Prostate gland (tissue), 2 donors: ENCODE results near the gene NEURL1B.

Experiments used
- CTCF ChIP-seq, 4 experiments: fragments of 200-600 bp in 2 of 4; fragments of 450-650 bp in 2 of 4; sonication (generic) in 2 of 4; IDR thresholded peaks; 1 replicate in 3 of 4; 2 replicates in 1 of 4; pipeline ENCODE4 v1.5.1; 2016 to 2019; ENCODE audit warnings: antibody characterized with exemption in 4 of 4, mild to moderate bottlenecking in 2 of 4, moderate library complexity in 2 of 4
- POLR2A ChIP-seq: fragments of 450-650 bp; IDR thresholded peaks from one replicate; pipeline ENCODE4 v1.6.1; 2016; ENCODE audit warnings: antibody characterized with exemption, mild to moderate bottlenecking
- POLR2AphosphoS5 ChIP-seq: sonication (generic); formaldehyde crosslinking; IDR thresholded peaks from one replicate; pipeline ENCODE4 v1.6.1; 2017; ENCODE audit warnings: antibody characterized with exemption

GRCh38 chr5:172678902-172679301 lies 37.8 kb downstream of the NEURL1B start:
- no peak for TF ChIP-seq POLR2A
- TF ChIP-seq CTCF (IDR thresholded peaks at IDR 0.05), result no peak
- no peak for TF ChIP-seq POLR2AphosphoS5
